GM23338 (cell line): ENCODE data around the gene ADGRL3.

ENCODE experiments used
- EZH2phosphoT487 ChIP-seq: fragments of 200-600 bp; sonication (generic); IDR thresholded peaks from one replicate; pipeline ENCODE4 v1.8.1; 2018; ENCODE audit warnings: antibody characterized with exemption; ENCODE audit not compliant: unreplicated experiment
- TF ChIP-seq, protein P1 (sequence below), 2 experiments: fragments of 200-600 bp in 1 of 2; sonication (generic) in 1 of 2; conservative IDR thresholded peaks; 2 replicates each; pipeline versions ENCODE4 v1.5.1 to v1.6.1; 2016 to 2017; ENCODE audit warnings: antibody characterized with exemption in 2 of 2, low read depth in 2 of 2, mild to moderate bottlenecking in 2 of 2, moderate library complexity in 1 of 2

- TF ChIP-seq, protein P1, sequence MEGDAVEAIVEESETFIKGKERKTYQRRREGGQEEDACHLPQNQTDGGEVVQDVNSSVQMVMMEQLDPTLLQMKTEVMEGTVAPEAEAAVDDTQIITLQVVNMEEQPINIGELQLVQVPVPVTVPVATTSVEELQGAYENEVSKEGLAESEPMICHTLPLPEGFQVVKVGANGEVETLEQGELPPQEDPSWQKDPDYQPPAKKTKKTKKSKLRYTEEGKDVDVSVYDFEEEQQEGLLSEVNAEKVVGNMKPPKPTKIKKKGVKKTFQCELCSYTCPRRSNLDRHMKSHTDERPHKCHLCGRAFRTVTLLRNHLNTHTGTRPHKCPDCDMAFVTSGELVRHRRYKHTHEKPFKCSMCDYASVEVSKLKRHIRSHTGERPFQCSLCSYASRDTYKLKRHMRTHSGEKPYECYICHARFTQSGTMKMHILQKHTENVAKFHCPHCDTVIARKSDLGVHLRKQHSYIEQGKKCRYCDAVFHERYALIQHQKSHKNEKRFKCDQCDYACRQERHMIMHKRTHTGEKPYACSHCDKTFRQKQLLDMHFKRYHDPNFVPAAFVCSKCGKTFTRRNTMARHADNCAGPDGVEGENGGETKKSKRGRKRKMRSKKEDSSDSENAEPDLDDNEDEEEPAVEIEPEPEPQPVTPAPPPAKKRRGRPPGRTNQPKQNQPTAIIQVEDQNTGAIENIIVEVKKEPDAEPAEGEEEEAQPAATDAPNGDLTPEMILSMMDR (conservative IDR thresholded peaks at IDR 0.05; ENCODE audit: low read depth in 2 of 2) = no peak
- no peak for TF ChIP-seq EZH2phosphoT487
Observed at GRCh38 chr4:61588621-61589402, 388.7 kb downstream of the ADGRL3 start.
